Fibroblast of upper back skin (primary cell): ENCODE measurements around the gene SHC2.
"Not testable (repeated sequence)": the region's sequence is repeated elsewhere in the genome, so short reads cannot be mapped to it uniquely, and the experiment has no call there.

ENCODE experiments used
- DNase-seq: peaks from one replicate; pipeline ENCODE4 v3.0.0-alpha.2; 2013

The SHC2 gene

GRCh38 chr19:405121-405965 is 55.5 kb downstream of the SHC2 start:
- DNase-seq, result no peak

- DNase-seq, result no peak
Observed at GRCh38 chr19:403221-404027, 57.4 kb downstream of the SHC2 start.

- no peak for DNase-seq
Observed at GRCh38 chr19:402786-403185, 58.0 kb downstream of the SHC2 start.

GRCh38 chr19:401866-402511 is 58.8 kb downstream of the SHC2 start:
- DNase-seq, result no peak

- DNase-seq, result no peak
Observed at GRCh38 chr19:400976-401865, 59.6 kb downstream of the SHC2 start.

GRCh38 chr19:399370-399769 is 61.5 kb downstream of the SHC2 start:
- DNase-seq, result no peak

- no peak for DNase-seq
Observed at GRCh38 chr19:398719-399118, 62.1 kb downstream of the SHC2 start.

GRCh38 chr19:397941-398706 is 62.7 kb downstream of the SHC2 start:
- DNase-seq, result no peak

- DNase-seq, result no peak
Observed at GRCh38 chr19:397321-397720, 63.5 kb downstream of the SHC2 start.

- no peak for DNase-seq
Observed at GRCh38 chr19:395467-395866, 65.4 kb downstream of the SHC2 start.

- not testable (repeated sequence) for DNase-seq
Observed at GRCh38 chr19:394857-395256, 66.0 kb downstream of the SHC2 start.

- DNase-seq, result not testable (repeated sequence)
Observed at GRCh38 chr19:393560-393959, 67.3 kb downstream of the SHC2 start.

- DNase-seq, result no peak
Observed at GRCh38 chr19:392375-392970, 68.4 kb downstream of the SHC2 start.

- DNase-seq, result no peak
Observed at GRCh38 chr19:391726-392374, 69.0 kb downstream of the SHC2 start.

GRCh38 chr19:391207-391557 is 69.7 kb downstream of the SHC2 start:
- no peak for DNase-seq

- no peak for DNase-seq
Observed at GRCh38 chr19:390386-391206, 70.2 kb downstream of the SHC2 start.

GRCh38 chr19:389935-390289 is 70.9 kb downstream of the SHC2 start:
- no peak for DNase-seq

- no peak for DNase-seq
Observed at GRCh38 chr19:389255-389934, 71.4 kb downstream of the SHC2 start.

GRCh38 chr19:388691-389090 is 72.1 kb downstream of the SHC2 start:
- no peak for DNase-seq
